HG03469 (cell line): ENCODE results near the gene MUC5B.
"Not testable (repeated sequence)": the region's sequence is repeated elsewhere in the genome, so short reads cannot be mapped to it uniquely, and the experiment has no call there.

ENCODE experiments used
- ATAC-seq: cut with Tn5 transposase; IDR thresholded peaks from one replicate; pipeline ENCODE4 v1.9.1; 2021; ENCODE audit warnings: mild to moderate bottlenecking, moderate library complexity, moderate number of reproducible peaks; ENCODE audit not compliant: unreplicated experiment

Gene MUC5B

GRCh38 chr11:1242751-1243150 lies 19.9 kb downstream of the MUC5B start:
- not testable (repeated sequence) for ATAC-seq

DNA sequence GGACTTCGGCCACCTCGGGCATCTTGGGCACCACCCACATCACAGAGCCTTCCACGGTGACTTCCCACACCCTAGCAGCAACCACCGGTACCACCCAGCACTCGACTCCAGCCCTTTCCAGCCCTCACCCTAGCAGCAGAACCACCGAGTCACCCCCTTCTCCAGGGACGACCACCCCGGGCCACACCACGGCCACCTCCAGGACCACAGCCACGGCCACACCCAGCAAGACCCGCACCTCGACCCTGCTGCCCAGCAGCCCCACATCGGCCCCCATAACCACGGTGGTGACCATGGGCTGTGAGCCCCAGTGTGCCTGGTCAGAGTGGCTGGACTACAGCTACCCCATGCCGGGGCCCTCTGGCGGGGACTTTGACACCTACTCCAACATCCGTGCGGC lies 20.7 kb downstream of the MUC5B start:
- ATAC-seq: not testable (repeated sequence)

DNA sequence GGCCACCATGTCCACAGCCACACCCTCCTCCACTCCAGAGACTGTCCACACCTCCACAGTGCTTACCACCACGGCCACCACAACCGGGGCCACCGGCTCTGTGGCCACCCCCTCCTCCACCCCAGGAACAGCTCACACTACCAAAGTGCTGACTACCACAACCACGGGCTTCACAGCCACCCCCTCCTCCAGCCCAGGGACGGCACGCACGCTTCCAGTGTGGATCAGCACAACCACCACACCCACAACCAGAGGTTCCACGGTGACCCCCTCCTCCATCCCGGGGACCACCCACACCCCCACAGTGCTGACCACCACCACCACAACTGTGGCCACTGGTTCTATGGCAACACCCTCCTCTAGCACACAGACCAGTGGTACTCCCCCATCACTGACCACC lies 21.7 kb downstream of the MUC5B start:
- ATAC-seq: not testable (repeated sequence)

DNA sequence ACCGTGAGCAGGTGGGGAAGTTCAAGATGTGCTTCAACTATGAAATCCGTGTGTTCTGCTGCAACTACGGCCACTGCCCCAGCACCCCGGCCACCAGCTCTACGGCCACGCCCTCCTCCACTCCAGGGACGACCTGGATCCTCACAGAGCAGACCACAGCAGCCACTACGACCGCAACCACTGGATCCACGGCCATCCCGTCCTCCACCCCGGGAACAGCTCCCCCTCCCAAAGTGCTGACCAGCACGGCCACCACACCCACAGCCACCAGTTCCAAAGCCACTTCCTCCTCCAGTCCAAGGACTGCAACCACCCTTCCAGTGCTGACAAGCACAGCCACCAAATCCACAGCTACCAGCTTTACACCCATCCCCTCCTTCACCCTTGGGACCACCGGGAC lies 22.9 kb downstream of the MUC5B start:
- not testable (repeated sequence) for ATAC-seq

DNA sequence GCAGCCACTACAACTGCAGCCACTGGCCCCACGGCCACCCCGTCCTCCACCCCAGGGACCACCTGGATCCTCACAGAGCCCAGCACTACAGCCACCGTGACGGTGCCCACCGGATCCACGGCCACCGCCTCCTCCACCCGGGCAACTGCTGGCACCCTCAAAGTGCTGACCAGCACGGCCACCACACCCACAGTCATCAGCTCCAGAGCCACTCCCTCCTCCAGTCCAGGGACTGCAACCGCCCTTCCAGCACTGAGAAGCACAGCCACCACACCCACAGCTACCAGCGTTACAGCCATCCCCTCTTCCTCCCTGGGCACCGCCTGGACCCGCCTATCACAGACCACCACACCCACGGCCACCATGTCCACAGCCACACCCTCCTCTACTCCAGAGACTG lies 23.4 kb downstream of the MUC5B start:
- ATAC-seq: not testable (repeated sequence)

GRCh38 chr11:1247026-1247425 lies 24.2 kb downstream of the MUC5B start:
- not testable (repeated sequence) for ATAC-seq

- not testable (repeated sequence) for ATAC-seq
Measured at GRCh38 chr11:1248951-1249350, 26.1 kb downstream of the MUC5B start.

GRCh38 chr11:1250411-1250810 lies 27.5 kb downstream of the MUC5B start:
- not testable (repeated sequence) for ATAC-seq

- ATAC-seq: no peak
Measured at GRCh38 chr11:1251236-1251770, 28.4 kb downstream of the MUC5B start.

DNA sequence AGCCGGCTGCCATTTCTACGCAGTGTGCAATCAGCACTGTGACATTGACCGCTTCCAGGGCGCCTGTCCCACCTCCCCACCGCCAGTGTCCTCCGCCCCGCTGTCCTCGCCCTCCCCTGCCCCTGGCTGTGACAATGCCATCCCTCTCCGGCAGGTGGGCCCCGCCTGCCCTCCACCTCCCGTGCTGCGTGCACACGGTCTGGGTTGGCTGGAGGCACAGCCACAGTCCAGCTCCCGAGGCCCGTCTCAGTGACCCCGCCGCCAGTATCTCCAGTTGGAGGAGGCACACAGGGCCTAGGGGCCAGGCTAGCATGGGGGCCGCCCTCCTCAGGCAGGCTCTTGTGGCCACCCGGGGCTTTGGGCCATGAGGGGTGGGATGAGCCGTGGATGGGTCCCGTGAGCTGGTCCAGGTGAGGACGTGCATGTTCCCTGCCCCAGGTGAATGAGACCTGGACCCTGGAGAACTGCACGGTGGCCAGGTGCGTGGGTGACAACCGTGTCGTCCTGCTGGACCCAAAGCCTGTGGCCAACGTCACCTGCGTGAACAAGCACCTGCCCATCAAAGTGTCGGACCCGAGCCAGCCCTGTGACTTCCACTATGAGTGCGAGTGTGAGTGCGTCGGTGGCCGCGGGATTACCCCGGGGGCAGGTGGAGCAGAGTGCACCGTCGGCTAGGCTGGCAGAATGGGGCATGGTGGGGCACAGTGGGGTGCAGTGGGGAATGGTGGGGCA lies 29.7 kb downstream of the MUC5B start:
- no peak for ATAC-seq

- ATAC-seq: no peak
Measured at GRCh38 chr11:1253103-1253485, 30.2 kb downstream of the MUC5B start.

- no peak for ATAC-seq
Measured at GRCh38 chr11:1254086-1254648, 31.3 kb downstream of the MUC5B start.

DNA sequence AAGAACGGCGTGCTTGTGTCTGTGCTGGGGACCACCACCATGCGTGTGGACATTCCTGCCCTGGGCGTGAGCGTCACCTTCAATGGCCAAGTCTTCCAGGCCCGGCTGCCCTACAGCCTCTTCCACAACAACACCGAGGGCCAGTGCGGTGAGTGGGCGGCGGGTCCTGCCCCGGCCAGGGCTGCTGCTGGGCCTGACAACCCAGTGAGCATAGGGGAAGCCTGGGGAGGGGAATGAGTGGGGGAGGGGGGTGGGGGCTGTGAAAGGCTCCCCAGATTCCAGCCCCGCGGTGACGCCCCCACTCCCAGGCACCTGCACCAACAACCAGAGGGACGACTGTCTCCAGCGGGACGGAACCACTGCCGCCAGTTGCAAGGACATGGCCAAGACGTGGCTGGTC lies 31.9 kb downstream of the MUC5B start:
- no peak for ATAC-seq

GRCh38 chr11:1255151-1255550 lies 32.3 kb downstream of the MUC5B start:
- ATAC-seq: no peak

GRCh38 chr11:1256257-1257045 lies 33.6 kb downstream of the MUC5B start:
- ATAC-seq: no peak

GRCh38 chr11:1257366-1257765 lies 34.5 kb downstream of the MUC5B start:
- no peak for ATAC-seq

- ATAC-seq: no peak
Measured at GRCh38 chr11:1257916-1258315, 35.0 kb downstream of the MUC5B start.

DNA sequence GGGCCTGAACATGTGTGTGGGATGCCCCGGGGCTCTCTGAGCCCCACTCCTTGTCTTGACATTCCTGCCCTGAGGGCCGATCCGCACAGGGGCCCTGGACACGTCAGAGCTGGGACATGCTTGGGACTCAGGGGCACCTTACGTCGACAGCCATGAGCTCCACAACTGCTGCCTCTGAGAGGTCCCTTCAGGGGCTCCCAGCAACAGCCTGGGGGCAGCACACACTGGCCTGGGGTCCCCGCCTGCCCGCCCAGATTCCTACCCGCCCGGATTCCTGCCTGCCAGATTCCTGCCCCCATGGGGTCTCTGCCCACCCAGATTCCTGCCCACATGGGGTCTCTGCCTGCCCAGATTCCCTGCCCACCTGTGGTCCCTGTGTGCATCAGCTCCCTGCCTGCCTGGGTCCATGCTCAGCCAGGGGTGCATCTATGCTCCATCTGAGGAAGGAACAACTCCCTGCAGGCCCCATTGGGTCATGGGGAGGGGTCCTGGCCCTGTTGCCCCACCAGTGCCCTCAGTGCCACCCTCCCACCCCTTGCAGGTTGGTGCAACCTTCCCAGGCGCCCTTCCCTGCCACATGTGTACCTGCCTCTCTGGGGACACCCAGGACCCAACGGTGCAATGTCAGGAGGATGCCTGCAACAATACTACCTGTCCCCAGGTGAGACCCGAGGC lies 35.7 kb downstream of the MUC5B start:
- ATAC-seq: no peak

DNA sequence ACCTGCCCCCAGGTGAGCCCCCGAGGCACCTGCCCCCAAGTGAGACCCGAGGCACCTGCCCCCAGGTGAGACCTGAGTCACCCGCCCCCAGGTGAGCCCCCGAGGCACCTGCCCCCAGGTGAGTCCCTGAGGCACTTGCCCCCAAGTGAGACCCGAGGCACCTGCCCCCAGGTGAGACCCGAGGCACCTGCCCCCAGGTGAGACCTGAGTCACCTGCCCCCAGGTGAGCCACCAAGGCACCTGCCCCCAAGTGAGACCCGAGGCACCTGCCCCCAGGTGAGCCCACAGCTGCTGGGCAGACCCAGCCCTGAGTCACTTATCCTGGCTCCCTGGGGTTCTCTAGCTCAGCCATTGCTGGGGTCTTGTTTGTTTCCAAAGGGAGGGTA lies 36.2 kb downstream of the MUC5B start:
- no peak for ATAC-seq

DNA sequence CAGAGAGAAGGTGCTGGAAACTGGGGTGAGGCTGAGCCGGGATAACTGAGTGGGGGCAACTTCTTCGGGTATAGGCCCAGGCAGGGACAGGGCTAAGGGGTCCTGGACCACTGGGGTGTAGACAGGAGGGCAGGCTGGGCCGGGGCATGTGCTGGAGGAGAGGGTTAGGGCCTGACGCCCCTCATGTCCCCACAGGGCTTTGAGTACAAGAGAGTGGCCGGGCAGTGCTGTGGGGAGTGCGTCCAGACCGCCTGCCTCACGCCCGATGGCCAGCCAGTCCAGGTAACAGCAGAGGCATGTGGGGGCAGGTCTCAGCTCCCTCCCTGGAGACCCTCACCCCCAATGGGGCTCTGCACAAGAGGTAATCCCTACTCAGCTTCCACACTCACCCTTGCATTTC lies 36.7 kb downstream of the MUC5B start:
- ATAC-seq: no peak

DNA sequence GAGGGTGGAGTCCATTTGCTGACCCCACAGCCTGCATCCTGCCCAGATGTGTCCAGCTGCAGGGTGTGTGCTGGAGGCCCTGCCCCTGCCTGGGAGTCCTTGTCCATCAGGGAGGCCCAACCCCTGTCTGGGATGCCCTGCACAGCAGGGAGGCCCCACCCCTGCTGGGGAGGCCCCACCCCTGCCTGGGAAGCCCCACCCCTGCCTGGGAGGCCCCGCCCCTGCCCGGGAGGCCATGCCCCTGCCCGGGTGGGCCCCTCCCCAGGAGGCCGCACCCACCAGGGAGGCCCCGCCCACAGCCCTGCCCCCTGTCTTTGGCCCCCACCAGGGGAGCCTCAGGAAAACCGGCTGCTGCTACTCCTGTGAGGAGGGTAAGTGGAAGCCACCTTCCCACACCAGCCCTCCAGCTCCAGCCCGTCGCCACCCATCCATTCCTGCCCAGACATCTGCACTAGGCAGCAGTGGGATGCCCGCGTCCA lies 37.2 kb downstream of the MUC5B start:
- no peak for ATAC-seq
